HG02642 (cell line): ENCODE measurements around the gene ADSL.
"Not testable (repeated sequence)": the region's sequence is repeated elsewhere in the genome, so short reads cannot be mapped to it uniquely, and the experiment has no call there.

Source experiments
- ATAC-seq: cut with Tn5 transposase; IDR thresholded peaks from one replicate; pipeline ENCODE4 v1.9.1; 2021; ENCODE audit warnings: mild to moderate bottlenecking; ENCODE audit not compliant: unreplicated experiment, poor library complexity

ADSL gene

DNA sequence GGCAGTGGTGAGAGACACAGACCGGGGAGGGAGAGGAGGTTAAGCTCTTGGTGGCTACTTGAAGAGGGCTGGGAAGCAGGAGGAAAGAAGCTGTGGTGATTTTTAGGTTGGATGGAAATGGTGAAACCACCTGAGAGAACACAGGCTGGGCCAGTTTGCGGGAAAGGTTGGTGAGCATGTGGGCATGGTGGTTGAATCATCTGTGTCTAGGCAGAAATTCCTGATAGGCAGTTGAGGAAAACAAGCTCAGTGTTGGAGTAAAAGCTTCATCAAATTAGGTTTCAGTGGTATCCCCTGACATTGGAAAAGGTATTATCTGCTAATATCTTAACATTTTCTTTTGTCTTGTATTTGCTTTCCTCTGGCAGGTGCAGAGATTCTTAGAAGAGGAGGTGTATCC is 19.8 kb downstream of the ADSL start:
- ATAC-seq, result no peak

DNA sequence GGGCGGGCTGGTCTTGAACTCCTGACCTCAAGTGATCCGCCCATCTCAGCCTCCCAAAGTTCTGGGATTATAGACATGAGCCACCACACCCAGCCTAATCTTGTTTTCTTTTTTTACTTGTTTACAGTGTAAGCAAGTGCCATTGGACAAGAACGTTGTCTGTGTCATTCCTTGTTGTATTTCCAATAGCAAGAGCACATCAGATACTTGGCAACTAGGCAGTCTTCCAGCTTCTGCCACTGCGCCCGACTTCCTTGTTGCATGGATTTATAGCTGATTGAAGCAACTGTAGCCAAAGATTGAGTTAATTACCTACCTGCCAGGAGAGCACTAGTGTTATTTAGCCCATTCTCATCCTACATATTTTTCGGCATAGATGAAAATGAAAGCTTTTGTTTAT is 21.0 kb downstream of the ADSL start:
- no peak for ATAC-seq

DNA sequence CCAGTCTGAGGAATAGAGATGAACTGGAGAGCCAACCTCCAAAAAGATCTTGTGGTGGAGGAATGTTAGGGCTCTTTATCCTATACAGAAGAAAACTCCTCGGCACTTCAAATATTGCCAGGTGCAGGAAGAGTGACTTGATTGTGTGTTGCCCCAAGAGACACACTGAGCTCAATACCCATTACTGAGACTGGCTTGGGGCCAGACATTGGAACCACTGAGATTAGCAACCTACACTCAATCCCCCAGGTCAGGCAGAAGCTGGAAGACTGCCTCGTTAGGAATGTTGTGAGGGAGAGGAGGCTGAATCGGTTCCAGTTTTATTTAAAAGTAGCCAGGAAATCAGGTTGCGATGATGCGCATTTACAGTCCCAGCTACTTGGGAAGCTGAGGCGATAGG is 21.7 kb downstream of the ADSL start:
- ATAC-seq, result no peak

DNA sequence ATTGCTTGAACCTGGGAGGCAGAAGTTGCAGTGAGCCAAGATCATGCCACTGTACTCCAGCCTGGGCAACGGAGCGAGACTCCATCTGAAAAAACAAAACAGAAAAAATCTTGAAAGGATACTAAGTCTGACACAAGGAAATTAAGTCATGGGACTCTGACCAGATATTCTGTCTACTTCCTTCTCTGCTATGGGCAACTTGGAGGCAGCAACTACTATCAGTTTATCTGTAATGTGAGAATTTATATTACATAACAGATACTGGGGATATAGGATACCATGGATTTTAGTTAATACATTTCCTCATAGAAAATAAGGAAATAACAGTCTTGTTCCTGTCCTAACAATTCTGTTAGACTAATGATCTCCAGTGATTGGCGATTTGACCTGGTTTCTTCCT is 22.5 kb downstream of the ADSL start:
- ATAC-seq, result no peak

DNA sequence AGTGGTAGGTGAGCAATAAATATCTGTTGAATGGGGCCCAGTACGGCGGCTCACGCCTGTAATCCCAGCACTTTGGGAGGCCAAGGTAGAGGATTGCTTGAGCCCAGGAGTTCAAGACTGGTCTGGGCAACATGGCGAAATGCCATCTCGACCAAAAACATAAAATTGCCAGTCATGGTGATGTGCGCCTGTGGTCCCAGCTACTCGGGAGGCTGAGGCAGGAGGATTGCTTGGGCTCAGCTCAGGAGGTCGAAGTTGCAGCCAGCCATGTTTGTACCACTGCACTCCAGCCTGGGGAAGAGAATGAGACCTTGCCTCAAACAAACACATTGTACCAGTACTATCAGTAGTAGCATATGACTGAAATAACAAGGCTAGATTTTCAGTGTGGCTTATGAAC is 28.3 kb downstream of the ADSL start:
- no peak for ATAC-seq

DNA sequence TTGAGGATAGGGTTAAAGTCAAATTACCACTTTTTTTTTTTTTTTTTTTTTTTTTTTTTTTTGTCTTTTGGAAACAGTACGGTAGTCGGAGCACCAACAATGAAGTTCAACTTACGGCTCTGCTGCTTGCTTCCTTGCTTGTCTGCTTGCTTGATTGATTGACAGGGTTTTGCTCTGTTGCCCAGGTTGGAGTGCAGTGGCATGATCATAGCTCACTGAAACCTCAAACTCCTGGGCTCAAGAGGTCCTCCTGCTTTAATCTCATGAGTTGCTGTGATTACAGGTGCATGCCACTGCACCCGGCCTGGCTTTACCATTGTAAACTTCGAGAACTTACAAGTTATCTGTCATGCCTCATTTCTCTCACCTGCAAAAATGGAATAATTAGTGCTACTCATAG is 29.8 kb downstream of the ADSL start:
- ATAC-seq, result no peak

DNA sequence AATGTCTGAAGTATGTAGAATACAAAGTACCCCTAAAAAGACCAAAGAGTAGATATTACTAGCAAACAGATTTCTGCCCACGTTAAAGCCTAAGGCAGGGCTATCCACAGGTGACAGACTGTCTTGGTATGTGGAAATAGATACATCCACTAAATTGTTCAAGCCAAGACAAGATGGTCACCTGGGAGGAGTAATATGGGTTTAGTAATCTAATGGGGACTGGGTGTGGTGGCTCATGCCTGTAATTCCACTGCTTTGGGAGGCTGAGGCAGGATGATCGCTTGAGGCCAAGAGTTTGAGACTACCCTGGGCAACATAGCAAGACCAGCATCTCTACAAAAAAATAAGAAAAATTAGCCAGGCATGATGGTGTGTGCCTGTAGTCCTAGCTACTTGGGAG is 31.6 kb downstream of the ADSL start:
- no peak for ATAC-seq

DNA sequence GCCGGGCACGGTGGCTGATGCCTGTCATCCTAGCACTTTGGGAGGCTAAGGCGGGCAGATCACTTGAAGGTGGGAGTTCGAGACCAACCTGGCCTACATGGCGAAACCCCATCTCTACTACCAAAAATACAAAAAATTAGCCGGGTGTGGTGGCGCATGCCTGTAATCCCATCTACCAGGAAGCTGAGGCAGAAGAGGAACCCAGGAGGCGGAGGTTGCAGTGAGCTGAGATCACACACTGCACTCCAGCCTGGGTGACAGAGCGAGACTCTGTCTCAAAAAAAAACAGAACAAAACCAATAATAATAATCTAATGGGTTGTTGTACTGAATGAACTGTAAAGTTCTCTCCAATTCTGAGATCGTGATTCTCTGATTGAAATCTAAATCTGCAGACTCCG is 32.1 kb downstream of the ADSL start:
- ATAC-seq, result not testable (repeated sequence)

DNA sequence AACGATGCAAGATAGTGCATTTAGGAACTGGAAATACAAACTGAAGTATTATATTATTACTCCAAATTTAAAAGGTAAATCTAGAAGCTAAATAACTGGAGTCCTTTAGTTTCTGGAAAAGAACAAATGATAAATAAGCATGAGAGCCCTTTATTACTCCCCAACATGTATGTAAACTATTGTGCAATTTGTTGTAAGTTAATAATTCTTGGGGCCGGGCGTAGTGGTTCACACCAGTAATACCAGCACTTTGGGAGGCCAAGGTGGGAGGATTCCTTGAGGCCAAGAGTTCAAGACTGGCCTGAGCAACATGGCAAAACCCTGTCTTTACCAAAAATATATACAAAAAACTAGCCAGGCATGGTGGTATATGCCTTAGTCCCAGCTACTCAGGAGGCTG is 35.2 kb downstream of the ADSL start:
- no peak for ATAC-seq

DNA sequence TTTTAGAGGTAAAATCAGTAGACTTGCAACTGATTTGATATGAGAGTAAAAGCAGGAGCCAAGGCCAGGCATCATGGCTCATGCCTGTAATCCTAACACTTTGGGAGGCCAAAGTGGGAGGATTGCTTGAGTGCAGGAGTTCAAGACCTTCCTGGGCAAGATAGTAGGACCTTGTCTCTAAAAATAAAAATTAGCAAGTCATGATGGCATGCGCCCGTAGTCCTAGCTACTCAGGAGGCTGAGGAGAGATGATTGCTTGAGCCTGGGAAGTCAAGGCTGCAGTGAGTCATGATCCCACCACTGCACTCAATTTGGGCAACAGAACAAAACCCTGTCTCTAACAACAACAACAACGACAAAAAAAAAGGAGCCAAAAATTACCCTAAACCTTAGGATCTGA is 37.6 kb downstream of the ADSL start:
- ATAC-seq, result no peak

DNA sequence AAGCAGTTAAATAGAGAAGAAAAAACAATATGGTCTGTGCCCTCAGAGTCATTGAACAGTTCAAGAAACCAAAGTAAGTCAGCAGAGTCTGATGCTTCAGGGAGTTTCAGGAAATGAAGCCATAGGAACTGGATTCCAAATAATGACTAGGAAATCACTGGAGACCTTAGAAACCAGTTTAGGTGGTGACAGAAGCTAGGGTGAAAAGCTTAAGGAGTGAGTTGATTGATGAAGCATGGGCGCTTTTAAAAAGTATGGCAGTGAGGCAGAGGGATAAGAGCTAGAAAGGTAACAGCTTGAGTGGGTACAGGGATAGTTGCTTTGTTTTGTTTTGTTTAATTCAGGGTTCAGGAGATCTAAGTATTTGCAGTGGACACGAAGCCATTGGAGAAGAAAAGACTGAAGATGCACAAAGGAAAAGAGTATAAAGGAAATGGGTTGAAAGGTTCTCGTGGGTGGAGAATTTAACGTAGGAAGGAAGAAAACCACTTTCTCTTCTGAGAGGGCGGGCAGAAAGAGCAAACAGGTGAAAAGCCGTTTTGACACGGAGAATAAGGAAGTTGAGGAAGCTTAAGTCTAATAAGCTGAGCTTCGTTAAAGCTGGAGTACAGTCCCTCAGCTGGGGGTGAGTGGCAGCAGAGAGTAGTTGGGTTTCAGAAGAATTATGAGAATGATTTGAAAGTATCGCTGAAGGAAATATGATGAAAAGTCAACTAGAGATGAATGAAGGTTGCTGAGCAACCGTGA is 38.9 kb downstream of the ADSL start:
- ATAC-seq, result no peak

DNA sequence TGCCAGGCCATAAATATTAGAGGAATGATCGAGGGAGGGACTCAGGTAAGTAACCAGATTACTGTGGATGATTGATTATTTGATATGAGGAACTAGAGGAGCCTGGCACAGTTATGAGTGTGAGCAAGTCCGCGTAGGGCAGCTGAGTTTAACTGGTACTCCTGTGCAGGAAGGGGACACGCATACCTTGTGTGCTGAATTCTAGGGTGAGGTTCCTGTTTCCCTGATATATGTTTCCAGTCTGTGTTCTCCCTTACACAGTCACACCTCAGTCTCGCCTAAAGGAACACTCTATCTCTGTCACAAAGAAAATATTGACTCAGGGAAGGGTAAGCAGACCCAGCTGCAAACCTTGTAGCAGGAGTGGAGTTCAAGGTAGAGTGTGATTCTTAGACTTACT is 41.4 kb downstream of the ADSL start:
- no peak for ATAC-seq

DNA sequence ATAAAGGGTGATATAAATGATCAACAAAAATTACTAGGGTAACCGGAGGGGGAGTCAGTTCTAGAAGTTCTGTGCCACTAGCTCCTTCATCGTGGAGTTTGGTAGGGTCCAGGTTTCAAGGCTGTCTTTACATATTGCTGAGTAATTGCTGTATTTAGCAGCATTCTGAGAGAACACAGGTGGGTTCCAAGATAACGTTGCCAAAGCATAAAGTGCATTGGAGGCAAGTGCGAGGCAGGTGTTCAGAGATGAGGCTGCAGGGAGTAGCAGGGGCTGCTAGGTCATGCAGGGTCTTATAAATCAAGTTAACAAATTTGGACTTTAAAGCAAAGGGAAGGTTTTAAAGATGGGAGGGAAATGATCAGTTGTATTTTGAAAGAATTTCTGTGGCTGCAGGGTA is 41.9 kb downstream of the ADSL start:
- no peak for ATAC-seq

DNA sequence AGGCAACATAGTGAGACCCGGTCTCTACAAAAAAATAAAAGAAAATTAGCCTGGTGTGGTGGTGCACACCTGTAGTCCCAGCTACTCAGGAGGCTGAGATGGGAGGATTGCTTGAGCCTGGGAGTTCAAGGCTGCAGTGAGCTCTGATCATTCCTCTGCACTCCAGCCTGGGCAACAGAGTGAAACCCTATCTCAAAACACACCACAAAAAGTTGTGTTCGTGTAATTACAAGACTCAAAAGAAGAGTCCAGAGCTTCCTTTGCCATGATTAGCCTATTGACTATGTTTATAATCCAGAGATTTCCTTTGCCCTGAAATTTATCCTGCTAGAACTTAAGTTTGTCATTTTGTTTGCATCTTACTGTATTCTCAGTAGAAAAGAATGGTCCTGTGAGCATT is 45.1 kb downstream of the ADSL start:
- ATAC-seq, result no peak

DNA sequence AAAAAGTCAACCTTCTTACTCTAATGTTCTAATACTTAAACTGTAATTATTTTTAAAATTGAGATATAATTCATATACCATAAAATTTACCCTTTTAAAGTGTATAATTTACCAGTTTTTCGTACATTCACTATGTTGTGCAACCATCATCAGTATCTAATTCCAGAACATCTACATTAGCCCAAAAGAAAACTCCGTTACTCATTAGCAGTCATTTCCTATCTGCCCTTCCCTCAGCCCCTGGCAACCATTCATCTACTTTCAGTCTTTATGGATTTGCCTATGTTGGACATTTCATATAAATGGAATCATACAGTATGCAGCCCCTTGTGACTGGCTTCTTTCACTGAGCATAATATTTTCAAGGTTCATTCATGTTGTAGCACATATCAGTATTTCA is 46.3 kb downstream of the ADSL start:
- ATAC-seq, result no peak

DNA sequence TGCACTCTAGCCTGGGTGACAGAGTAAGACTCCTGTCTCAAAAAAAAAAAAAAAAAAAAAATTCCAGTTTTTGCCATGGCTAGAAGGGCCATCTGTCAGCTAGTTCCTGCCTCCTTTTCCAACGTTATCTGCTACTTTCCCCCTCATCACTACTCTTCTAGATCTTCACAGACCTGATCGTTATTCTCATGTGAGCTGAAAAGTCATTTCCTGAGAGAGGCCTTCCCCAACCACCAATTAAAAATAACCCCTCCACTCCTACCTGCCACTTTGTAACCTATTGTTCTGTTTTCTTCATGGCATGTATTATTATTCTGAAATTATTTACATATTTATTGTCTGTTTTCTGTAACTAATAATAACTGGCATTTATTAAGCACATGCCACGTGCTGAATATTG is 48.3 kb downstream of the ADSL start:
- no peak for ATAC-seq

DNA sequence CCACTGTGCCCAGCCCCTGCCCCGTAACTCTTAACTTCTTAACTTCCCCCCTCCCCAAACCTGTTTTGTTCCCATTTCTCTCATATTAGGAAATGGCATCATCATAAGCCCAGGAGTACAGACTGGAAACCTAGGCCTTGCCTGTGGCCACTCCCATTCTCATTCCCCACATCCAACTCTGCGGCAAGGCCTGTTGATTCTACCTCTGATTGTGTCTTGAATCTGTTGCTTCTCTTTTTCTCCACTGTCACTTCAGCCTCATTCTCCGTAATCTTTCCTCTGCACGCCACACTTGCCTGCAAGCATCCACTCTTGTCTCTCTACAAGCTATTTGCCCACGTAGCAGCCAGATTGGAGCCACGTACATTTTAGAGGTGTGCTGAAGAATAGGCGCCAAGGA is 49.3 kb downstream of the ADSL start:
- no peak for ATAC-seq

DNA sequence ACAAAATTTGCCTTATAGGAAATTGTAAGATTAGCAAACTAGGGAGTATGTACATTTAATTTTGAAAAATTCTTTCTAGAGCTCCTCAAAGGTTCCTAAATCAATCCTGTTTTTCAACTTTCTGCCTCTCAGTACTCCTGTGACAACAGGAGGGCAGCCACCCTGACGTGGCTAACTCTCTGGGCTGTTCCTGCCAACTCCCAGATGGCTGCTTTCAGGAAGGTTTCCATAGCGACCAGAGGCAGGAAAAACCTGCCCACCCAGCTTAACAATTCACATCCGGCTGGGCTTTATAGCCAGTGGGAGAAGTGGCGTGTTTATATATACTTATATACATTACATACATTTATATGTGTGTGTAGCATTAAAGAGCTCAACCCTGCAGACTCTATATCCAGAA is 50.6 kb downstream of the ADSL start:
- no peak for ATAC-seq

DNA sequence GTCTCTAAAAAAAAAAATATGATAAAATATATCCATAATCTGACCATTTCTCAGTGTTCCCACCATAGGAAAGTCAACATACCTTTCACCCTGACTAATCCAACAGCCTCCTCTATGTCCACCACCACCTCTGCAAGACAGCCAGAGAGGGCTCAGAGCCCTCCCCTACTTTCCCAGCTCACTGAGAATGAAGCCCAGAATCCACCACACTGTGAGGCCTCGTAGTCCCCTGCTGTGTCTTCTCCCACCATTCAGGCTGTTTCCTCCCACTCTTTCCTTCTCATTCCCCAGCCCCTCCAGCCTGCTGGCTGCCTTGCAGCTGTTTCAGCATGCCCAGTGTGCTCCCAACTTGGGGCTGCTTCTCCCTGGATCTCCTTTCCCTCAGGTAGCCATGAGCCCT is 51.1 kb downstream of the ADSL start:
- no peak for ATAC-seq

DNA sequence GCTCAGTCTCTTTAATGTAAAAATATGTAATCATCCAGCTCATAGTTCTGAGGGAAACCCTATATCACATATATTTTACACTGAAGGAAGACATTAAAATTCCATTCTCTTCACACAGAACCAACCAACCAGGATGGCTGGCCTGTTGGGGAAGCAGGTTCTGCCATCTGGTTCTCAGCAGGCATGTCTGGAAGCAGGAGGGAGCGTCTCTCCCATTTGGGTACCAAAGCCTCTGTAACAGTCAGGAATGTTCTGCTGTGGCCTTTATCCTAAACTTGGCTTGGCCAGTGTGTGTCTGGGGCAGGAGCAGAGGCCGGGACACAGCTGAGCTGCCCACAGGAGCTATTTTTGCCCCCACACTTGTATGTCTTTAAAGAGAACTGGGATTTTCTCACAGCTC is 53.3 kb downstream of the ADSL start:
- no peak for ATAC-seq

DNA sequence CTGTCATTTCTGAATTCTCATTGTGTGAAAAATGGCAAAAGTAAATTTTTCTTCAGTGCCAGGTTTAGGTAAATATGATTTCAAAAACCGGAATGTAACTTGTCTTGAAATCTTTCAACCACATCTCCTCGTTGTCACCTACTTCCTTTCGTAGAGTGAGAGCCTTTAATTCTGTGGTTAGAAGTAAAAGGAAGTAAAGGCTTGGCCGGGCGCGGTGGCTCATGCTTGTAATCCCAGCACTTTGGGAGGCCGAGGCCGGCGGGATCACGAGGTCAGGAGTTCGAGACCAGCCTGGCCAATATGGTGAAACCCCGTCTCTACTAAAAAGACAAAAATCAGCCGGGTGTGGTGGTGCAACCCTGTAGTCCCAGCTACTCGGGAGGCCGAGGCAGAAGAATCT is 53.9 kb downstream of the ADSL start:
- ATAC-seq, result no peak

DNA sequence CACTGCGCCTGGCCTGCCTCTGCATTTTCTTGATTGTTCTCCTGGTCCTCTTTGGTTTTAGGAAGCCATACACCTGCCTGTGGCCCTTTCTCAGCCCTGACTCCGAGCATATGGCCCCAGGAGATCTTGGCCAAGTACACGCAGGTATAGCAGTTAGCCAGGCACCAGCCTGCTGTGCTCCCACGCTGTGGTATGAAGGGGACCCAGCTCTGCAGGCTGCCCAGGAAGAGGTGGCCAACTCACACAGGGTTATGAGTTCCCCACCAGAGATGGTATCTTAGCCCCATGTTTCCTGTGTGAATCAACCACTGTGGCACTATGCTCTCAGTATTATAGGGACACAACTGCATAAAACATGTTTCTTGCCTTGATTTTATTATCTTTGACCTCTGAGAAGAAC is 55.2 kb downstream of the ADSL start:
- no peak for ATAC-seq

DNA sequence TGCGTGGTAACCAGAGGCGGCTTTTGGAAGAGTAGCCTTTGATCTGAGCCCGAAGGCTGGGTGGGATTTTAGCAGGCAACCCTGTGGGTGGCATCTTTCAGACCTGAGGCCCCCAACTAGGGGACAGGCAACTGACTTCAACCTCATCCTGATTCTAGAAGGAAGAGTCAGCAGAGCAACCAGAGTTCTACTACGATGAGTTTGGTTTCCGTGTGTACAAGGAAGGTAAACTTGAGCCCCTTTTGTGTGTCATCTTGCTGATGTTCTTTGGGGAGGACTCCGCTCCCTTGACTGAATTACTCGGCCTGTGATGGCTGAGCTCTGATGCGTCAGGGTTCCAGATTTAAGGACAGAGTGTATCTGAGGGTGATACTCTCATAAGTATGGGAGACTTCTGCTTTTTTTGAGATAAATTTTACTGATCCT is 55.7 kb downstream of the ADSL start:
- no peak for ATAC-seq
